GM18868 (cell line): Measurements from ENCODE around the gene SEC16A.

Experiments
- ATAC-seq: cut with Tn5 transposase; IDR thresholded peaks from one replicate; pipeline ENCODE4 v1.9.1; 2021; ENCODE audit warnings: mild to moderate bottlenecking, moderate library complexity; ENCODE audit not compliant: unreplicated experiment

Gene SEC16A

DNA sequence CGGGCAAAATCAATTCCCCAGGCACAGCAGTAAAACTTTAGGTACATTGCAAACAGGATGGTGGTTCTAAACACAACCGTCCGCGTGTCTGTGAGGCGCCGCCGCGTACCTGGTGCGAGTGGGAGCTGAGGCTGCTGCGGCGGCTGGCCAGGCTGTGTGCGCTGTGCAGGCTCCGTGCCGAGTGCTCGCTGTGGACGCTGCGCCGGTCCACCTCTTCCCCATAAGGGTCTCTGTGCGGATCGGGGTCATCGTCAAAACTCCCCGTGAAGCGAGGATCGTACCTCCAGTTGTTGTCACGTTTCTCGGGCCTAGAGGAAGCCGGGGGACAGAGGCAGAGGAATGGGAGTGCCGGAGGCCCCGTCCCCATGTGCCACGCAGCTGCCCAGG is 16.7 kb downstream of the SEC16A start:
- no peak for ATAC-seq

- no peak for ATAC-seq
These were observed 17.2 kb downstream of the SEC16A start for GRCh38 chr9:136465500-136466154.

DNA sequence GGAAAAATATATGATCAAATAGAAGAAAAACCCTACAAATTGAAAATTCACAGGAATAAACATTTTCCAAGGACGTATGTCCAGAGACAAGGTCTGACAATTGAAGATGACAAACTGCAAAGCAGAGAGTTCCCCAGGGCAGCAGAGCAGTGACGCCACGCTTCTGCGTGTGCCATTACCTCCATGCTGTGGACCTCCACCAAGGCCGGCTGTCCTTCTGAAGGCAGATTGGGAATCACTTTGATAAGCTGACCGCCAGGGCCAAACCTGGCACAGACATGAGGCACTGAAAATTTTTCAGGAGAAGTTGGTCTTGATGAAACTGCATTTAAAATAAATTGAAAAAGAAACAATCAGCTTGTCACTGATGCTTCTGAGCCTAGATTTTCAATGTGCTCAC is 18.6 kb downstream of the SEC16A start:
- ATAC-seq, result no peak

GRCh38 chr9:136463578-136463977 is 19.3 kb downstream of the SEC16A start:
- no peak for ATAC-seq

DNA sequence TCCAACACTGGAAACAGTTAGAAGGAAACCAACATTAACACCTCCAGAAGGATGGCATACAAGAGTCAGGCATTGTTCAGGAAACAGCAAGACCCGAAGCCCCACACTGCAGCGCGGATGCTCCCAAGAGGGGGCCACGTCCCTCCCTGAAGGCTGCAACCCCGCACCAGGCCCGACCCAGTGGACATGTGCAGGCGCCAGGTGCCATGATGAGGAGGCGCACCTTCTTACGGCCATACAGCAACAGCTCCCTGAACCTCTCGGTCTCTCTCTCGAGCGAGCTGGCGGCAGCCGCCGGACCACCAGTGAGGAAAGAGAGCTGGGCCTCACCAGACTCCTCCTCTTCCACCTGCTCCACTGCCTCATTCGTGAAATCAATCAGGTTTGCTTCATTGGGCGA is 20.2 kb downstream of the SEC16A start:
- no peak for ATAC-seq

GRCh38 chr9:136460772-136461325 is 22.0 kb downstream of the SEC16A start:
- no peak for ATAC-seq

GRCh38 chr9:136459425-136459824 is 23.4 kb downstream of the SEC16A start:
- ATAC-seq, result no peak

- no peak for ATAC-seq
These were observed 25.5 kb downstream of the SEC16A start for GRCh38 chr9:136457326-136457725.

GRCh38 chr9:136456258-136456657 is 26.6 kb downstream of the SEC16A start:
- no peak for ATAC-seq

DNA sequence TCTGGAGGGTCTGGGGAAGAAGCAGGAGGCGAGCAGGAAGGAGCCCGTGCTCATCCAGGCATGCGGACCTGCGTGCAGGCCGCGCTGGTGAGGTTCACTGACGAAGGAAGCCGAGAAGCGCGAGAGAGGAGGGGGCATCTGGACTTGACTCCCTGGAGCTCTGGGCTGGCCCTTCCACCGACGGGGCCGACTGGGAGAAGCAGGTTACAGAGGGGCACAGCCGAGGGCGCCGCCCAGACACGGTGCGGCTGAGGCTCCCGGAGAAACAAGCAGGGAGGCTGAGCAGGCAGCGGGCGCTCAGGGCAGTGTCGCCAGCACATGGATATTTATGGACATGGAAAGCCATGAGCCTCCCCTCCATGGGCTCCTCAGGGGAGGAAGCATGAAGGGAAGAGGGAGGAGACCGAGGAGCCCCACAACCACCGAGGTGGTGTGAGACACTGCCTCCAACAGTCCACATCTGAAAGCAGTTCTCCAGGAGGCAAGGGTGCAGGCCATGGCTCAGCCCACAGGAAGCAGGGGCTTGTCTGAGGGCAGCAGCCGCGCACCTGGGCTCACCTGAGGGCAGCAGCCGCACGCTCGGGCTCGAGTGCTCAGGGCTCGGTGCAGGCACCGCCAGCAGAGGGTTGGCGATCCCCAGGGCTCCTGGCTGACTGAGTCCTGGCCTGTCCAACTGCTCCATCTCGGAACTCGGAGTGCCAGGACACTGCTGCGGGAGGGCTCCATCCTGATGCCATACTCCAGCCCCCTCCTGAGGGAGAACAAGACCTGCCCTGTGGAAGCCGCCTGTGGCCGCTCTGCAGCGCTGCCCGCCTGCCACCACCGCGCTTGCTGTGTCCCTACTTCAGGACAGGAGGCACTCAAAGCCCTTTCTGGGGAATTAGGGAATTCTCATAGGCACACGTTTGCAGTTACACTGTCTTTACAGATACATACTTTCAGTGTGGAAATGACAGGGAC is 27.5 kb downstream of the SEC16A start:
- no peak for ATAC-seq

DNA sequence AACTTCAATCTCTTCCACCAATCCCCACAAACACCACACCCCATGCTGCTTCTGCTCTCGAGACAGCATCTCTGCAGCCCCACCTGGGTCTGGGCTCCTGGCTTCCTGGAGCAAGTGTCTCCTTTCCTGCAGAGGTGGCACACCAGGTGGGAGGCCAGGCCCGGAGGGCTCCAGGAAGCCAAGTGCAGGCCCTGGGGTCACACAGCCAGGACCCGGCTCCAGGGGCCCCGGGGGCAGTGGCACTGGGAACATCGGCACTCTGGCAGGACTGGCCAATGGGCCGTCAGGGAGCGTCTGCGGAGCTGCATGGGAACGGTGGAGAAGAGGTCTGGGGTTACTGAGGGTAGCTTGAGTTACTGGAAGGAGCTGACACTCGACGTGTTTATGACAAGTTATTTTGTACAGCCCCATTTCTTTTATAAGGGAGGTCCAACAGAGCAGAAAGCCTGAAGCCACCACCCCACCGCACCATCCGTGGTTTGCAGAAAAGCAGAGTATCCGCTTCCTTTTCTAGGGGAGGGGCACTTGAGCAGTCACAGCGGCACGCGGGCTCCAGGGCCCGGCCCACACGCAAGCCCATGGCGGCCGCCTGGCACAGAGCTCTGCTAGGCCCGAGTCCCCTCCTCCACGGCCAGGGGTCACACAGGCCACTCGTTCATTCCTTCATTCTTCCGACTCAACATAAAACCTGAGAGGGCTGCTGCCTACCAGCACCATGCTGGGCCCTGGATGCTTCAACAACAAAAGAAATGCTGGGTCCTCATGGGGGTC is 28.6 kb downstream of the SEC16A start:
- ATAC-seq, result no peak

DNA sequence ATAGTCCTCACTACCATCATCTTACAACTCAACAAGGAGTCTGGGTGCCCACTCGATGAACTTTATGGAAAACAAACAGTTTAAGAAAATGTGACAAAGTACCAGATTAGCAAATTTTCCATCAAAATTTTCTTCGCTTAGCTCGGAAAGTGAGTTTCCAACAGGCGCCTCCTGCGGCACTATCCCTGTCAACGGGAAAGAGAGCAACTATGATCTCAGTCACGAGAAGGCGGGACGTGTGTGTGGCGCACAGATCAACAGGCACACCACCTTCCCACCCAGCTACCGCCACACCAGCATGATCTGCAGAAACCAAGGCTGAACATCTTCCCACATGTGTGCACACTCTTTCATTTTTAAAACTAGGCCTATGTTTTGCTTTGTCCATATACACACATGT is 29.5 kb downstream of the SEC16A start:
- no peak for ATAC-seq

DNA sequence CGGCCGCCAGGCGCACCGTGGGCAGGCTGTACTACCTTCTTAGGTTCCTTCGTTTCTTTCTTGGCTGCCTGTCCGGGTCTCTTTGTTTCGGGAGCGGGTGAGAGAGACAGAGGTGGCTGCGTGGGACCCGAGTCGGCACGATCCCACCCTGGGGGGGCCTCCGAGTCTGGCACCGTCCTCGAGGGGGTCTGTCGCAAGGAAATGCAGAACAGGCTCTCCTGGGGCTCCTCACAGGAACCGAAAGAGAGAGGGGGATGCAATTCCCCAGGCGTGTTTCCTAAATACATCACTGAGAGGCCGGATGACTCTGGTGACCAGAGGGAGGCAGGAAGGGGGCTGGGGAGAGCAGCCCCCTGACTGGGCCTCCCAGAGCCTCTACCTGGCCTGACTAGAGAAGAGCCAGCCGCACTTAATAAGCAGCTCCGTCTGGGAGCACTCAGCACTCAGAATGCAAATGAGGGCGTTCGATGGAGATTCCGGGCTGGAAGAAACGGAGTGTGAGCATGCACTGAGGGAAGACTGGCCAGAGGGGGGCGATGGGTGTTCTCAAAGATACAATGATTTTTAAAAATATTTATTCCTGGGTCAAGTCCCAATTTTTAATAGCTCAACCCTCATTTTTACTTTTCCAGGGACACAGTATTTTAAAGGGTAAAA is 31.5 kb downstream of the SEC16A start:
- ATAC-seq, result no peak

DNA sequence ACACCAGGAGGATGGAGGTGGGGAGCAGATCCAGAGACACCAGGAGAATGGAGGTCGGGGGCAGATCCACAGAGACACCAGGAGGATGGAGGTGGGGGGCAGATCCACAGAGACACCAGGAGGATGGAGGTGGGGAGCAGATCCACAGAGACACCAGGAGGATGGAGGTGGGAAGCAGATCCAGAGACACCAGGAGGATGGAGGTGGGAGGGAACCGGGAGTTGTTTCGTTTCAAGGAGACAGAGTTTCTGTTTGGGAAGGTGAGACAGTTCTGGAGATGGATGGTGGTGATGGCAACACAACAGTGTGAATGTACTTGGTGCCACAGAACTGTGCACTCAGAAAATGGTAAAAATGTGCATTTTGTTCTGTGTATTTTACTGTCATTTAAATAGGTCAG is 34.2 kb downstream of the SEC16A start:
- ATAC-seq, result no peak

GRCh38 chr9:136447173-136447778 is 35.6 kb downstream of the SEC16A start:
- ATAC-seq, result no peak

DNA sequence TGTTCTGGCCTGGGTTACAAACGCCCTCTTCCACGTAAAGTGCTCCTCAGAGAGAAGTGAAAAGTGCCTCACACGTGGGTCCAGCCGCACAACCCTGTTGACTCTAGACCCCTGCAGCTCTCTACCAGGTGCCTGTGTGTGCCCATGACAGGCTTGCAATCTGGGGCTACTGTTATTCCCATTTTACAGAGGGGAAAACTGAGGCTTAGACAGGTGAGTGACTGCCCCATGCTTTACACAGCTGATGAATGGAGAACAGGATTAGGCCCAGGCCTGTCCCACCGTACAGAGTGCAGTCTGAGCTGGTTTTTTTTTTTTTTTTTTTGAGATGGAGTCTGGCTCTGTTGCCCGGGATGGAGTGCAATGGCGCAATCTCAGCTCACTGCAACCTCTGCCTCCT is 37.0 kb downstream of the SEC16A start:
- no peak for ATAC-seq

DNA sequence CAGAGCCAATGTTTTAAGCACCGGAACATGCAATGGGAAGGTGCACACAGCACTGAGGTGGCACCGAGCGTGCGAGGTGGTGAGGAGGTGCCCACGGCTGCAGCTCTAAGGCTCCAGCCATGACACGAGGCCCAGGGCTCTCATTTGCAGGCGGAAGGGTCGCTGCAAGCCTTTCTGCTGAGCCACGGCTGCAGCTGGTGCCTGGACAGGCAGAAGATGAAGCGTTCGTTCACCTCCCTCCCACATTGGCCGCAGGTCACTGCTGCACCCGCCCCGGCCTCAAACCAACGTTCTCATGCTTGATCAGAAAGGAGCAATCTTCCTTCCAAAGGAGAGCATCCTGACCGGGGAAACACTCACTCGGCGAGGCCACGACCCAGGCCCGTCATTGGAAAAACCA is 38.7 kb downstream of the SEC16A start:
- no peak for ATAC-seq

GRCh38 chr9:136443687-136444086 is 39.2 kb downstream of the SEC16A start:
- no peak for ATAC-seq

DNA sequence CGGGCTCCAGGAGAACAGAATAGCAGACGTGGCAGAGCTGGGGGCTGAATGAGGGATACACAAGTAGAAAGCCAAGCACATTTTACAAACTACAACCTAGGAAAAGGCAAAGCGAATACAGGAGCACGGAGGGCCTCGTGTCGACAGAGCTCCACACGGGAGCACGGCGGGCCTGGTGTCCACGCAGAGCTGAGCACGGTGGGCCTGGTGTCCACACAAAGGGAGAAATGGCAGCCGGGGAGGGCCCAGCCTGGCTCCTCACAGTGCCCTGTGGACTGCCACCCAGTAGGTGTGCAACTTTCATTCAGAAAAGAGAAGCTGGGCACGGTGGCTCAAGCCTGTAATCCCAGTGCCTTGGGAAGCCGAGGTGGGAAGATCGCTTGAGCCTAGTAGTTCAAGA is 39.8 kb downstream of the SEC16A start:
- no peak for ATAC-seq

DNA sequence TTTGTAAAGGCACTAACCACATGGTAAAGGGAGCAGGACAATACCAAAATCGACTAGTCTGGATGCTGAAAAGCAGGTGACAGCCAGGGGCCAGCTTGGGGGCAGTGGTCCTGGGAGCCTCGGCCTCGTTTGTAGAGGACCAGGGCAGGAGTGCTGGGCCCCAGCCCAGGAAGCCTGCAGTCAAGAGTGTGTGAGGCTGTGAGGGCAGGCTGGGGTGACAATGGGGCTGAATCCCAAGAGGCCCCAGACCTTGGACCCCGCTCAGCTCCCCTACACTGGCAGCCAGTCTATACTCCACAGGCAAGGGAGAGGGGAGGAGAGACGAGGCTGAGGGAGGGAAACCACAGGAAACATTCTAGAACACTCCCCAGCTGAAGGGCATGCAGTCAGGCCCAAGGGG is 40.6 kb downstream of the SEC16A start:
- ATAC-seq, result no peak
